HG03575 (cell line): ENCODE data around the gene WTAP.
"Not testable (repeated sequence)": the region's sequence is repeated elsewhere in the genome, so short reads cannot be mapped to it uniquely, and the experiment has no call there.

ENCODE experiments used
- ATAC-seq: cut with Tn5 transposase; IDR thresholded peaks from one replicate; pipeline ENCODE4 v1.9.1; 2021; ENCODE audit not compliant: unreplicated experiment, insufficient number of reproducible peaks, low FRiP score; ENCODE audit errors: extremely low read depth

WTAP gene

GRCh38 chr6:159789377-159790148, 62.3 kb downstream of the WTAP start, which contains the start of gene TCP1:
Gene TCP1, minus strand, starts transcription at chr6:159789602. Its CDS starts 134 bp downstream, at chr6:159789468.
- peak; percentile 53 for ATAC-seq

GRCh38 chr6:159790149-159790955, 63.0 kb downstream of the WTAP start, which contains the start of gene MRPL18:
Gene MRPL18, plus strand, starts transcription at chr6:159790467. Its CDS starts 121 bp downstream, at chr6:159790588.
- peak; percentile 83 for ATAC-seq

- no peak for ATAC-seq
These were observed 63.8 kb downstream of the WTAP start for GRCh38 chr6:159790956-159791598.

GRCh38 chr6:159794976-159795375, 67.7 kb downstream of the WTAP start:
- ATAC-seq, result not testable (repeated sequence)

- ATAC-seq, result no peak
These were observed 70.2 kb downstream of the WTAP start for GRCh38 chr6:159797554-159797953.

DNA sequence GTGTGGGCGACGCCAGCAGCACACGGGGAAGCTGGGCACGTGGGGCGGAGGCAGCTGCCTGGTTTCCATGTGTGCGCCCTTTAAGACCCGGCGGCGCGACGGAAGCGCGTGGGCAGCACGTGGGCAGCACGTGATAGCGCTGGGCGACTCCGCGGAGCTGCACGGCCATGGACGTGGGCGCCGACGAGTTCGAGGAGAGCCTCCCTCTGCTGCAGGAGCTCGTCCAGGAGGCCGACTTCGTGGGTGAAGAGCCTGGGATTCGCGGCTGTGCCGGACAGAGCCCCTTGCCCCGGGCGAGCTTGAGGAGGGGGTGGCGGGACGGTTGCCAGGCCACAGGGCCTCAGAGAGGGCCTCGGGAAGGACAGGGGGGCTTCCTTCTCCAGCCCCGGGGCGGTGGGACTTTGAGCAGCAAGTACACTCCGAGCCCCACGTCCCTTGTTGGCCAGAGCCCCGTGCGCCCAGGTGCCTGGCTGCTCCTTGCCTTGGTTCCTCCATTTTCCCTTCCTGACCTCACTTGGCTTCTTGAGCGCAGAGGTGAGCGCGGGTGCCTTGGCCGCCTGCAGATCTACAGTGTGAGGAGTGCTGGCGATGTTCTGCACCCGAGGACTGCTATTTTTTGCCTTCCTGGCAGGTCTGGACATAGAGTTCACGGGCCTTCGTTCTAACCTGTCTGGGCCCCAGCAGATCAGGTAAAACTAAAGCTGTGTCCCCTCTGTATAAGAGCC, 73.0 kb downstream of the WTAP start, which contains the start of gene PNLDC1:
Gene PNLDC1 (plus strand): TSS at position 136 of the 725 bp plus-strand sequence. CDS start 32 bp downstream, at position 168.
- ATAC-seq, result no peak

DNA sequence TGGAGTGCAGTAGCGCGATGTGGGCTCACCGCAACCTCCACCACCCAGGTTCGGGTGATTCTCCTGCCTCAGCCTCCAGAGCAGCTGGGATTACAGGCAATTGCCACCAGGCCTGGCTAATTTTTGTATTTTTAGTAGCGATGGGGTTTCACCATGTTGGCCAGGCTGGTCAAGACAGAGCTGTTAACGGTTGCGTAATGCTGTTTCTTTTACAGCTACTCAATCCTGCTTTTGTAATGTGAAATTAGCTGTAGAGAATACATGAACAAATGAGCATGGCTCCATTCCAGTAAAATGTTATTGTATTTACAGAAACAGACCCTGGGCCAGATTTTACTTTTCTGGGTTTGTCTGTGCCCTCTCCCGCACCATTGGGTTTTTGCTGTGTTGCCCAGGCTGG, 74.6 kb downstream of the WTAP start:
- no peak for ATAC-seq

DNA sequence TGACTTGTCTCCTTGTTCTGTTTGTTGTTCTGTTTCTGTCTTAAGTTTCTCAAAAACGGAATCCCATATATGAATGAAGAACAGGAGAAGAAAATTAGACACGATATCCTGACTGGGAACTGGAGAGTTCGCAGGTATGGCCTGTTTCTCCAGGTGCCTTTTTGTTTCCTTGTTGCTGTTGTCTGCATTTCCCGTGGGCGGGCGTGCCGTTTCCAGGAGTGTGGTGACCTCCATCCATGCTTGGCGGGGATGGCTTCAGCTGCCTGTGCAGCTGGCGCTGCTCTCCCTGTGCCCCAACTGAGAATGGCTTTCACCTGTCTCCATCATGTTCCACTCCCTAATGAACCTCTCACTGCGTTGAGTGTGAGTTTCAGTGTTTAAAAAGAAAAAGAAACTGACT, 77.2 kb downstream of the WTAP start:
- ATAC-seq, result no peak

- ATAC-seq, result no peak
These were observed 78.2 kb downstream of the WTAP start for GRCh38 chr6:159805440-159806020.
